IMR-90 (cell line): Measurements from ENCODE around the gene SLC26A4. TPM values are rescaled to one million over a fixed set of nuclear protein-coding genes. Genes with fewer than 3 reads are reported as not detected.

Experiments
- ATAC-seq: fragments of 200-7000 bp; cut with Tn5 transposase; 2 replicates; pipeline ENCODE4 v1.9.1; 2020; ENCODE audit warnings: low read depth, mild to moderate bottlenecking, moderate library complexity
- BruUV-seq: library from RNA; stranded (reverse); fragments of 400-500 nt; replicated peaks from 2 replicates; lab custom pipeline; 2021; lab: Mats Ljungman, UMichigan
- CTCF ChIA-PET: fragments of 300-600 bp; formaldehyde crosslinking; extraction: SDS; loops from one replicate; lab custom pipeline; 2021; ENCODE audit warnings: antibody characterized with exemption; lab: Yijun Ruan, JAX
- POLR2A ChIA-PET: fragments of 300-600 bp; sonication (Branson Sonifier 250); formaldehyde crosslinking; loops from one replicate; lab custom pipeline; 2022; ENCODE audit warnings: antibody characterized with exemption; ENCODE audit not compliant: unreplicated experiment; lab: Charles Lee
- DNase-seq: peaks from one replicate; pipeline ENCODE4 v3.0.0; 2013
- H2AFZ ChIP-seq: replicated peaks from 2 replicates; pipeline ENCODE3; 2013; ENCODE audit warnings: low read length, mild to moderate bottlenecking; ENCODE audit not compliant: poor library complexity
- H2AK5ac ChIP-seq: 2 replicates; pipeline ENCODE4 v1.6.1; 2013; ENCODE audit warnings: low read depth, low read length, inconsistent platforms
- H2AK9ac ChIP-seq: replicated peaks from 2 replicates; pipeline ENCODE3; 2013; ENCODE audit warnings: mild to moderate bottlenecking, low read depth, low read length, moderate library complexity; ENCODE audit not compliant: poor library complexity
- H2BK120ac ChIP-seq: 2 replicates; pipeline ENCODE4 v1.6.1; 2013; ENCODE audit warnings: low read depth, low read length, inconsistent platforms
- H2BK15ac ChIP-seq: 3 replicates; pipeline ENCODE4 v1.6.1; 2013; ENCODE audit warnings: low read depth, low read length, inconsistent platforms
- H2BK20ac ChIP-seq: 2 replicates; pipeline ENCODE4 v1.6.1; 2013; ENCODE audit warnings: low read depth, mild to moderate bottlenecking, inconsistent platforms, low read length, moderate library complexity
- H2BK5ac ChIP-seq: 2 replicates; pipeline ENCODE4 v1.6.1; 2013; ENCODE audit warnings: mild to moderate bottlenecking, low read depth, low read length, inconsistent platforms; ENCODE audit not compliant: poor library complexity, severe bottlenecking
- H3K14ac ChIP-seq: replicated peaks from 2 replicates; pipeline ENCODE4 v1.6.1; 2013; ENCODE audit warnings: low read depth, low read length, inconsistent platforms
- H3K18ac ChIP-seq: 2 replicates; pipeline ENCODE4 v1.6.1; 2013; ENCODE audit warnings: low read depth, low read length, control low read depth
- H3K23ac ChIP-seq: 2 replicates; pipeline ENCODE4 v1.6.1; 2013; ENCODE audit warnings: low read depth, low read length, inconsistent platforms
- H3K27ac ChIP-seq: 2 replicates; pipeline ENCODE4 v1.5.1; 2013; ENCODE audit warnings: mild to moderate bottlenecking, control low read depth, low read length; ENCODE audit not compliant: insufficient read depth
- H3K27me3 ChIP-seq: 2 replicates; pipeline ENCODE4 v1.6.1; 2013; ENCODE audit warnings: low read length; ENCODE audit not compliant: control insufficient read depth, insufficient read depth
- H3K36me3 ChIP-seq: 2 replicates; pipeline ENCODE4 v1.6.1; 2013; ENCODE audit warnings: low read length, mixed read lengths; ENCODE audit not compliant: control insufficient read depth, insufficient read depth
- H3K4ac ChIP-seq: 2 replicates; pipeline ENCODE4 v1.6.1; 2013; ENCODE audit warnings: low read depth, low read length, inconsistent platforms
- H3K4me1 ChIP-seq: 2 replicates; pipeline ENCODE4 v1.6.1; 2013; ENCODE audit warnings: low read length, mixed read lengths; ENCODE audit not compliant: control insufficient read depth, insufficient read depth
- H3K4me2 ChIP-seq: 2 replicates; pipeline ENCODE4 v1.6.1; 2013; ENCODE audit warnings: low read depth, mild to moderate bottlenecking, control low read depth, low read length, moderate library complexity
- H3K4me3 ChIP-seq: 2 replicates; pipeline ENCODE4 v1.5.1; 2013; ENCODE audit warnings: low read depth, mild to moderate bottlenecking, control low read depth, low read length, moderate library complexity; ENCODE audit not compliant: insufficient read depth
- H3K56ac ChIP-seq: 2 replicates; pipeline ENCODE4 v1.6.1; 2013; ENCODE audit warnings: low read length, inconsistent platforms; ENCODE audit not compliant: insufficient read depth; ENCODE audit errors: extremely low read depth
- H3K79me1 ChIP-seq, 2 experiments: 2 replicates each; pipeline ENCODE4 v1.6.1; 2013; ENCODE audit warnings: low read length in 2 of 2, inconsistent platforms in 1 of 2, low read depth in 1 of 2
- H3K9ac ChIP-seq: 2 replicates; pipeline ENCODE4 v1.6.1; 2013; ENCODE audit warnings: low read depth, low read length, control low read depth
- H3K9me1 ChIP-seq: 2 replicates; pipeline ENCODE4 v1.6.1; 2013; ENCODE audit warnings: low read length, inconsistent platforms; ENCODE audit not compliant: insufficient read depth
- H3K9me3 ChIP-seq: 2 replicates; pipeline ENCODE4 v1.6.1; 2013; ENCODE audit warnings: low read length; ENCODE audit not compliant: control insufficient read depth, insufficient read depth
- H4K20me1 ChIP-seq: 2 replicates; pipeline ENCODE4 v1.6.1; 2013; ENCODE audit warnings: low read length, inconsistent platforms; ENCODE audit not compliant: insufficient read depth
- H4K5ac ChIP-seq: 2 replicates; pipeline ENCODE4 v1.6.1; 2013; ENCODE audit warnings: mild to moderate bottlenecking, low read depth, low read length, control low read depth
- H4K8ac ChIP-seq, 2 experiments: 2 replicates each; pipeline ENCODE4 v1.6.1; 2013; ENCODE audit warnings: low read depth in 2 of 2, low read length in 2 of 2, control low read depth in 1 of 2, inconsistent platforms in 1 of 2
- H4K91ac ChIP-seq: 2 replicates; pipeline ENCODE4 v1.6.1; 2013; ENCODE audit warnings: low read depth, low read length, inconsistent platforms; ENCODE audit not compliant: insufficient read depth
- CEBPB ChIP-seq: IDR thresholded peaks from 2 replicates; pipeline ENCODE4 v1.6.1; 2012; ENCODE audit warnings: low read depth, low read length, improper control_type of control experiment
- MAFK ChIP-seq: IDR thresholded peaks from 2 replicates; pipeline ENCODE4 v1.6.1; 2012; ENCODE audit warnings: low read depth, low read length, improper control_type of control experiment
- WGBS, 2 experiments: methylation state at CpG; one replicate each; pipeline versions ENCODE4 v1.1.5 to v1.1.7; 2013; ENCODE audit warnings: missing lambda C conversion rate in 2 of 2; ENCODE audit not compliant: insufficient read length in 1 of 2; ENCODE audit errors: extremely low coverage in 2 of 2; 5-methylcytosine and 5-hydroxymethylcytosine counted together
- dilution Hi-C: fragments of 300-500 bp; cut with HindIII; formaldehyde crosslinking; loops from one replicate; pipeline ENCODE4 v1.14.3; 2018; ENCODE audit warnings: low sequenced_read_pairs; ENCODE audit not compliant: unreplicated experiment
- in situ Hi-C: fragments of 300-500 bp; cut with MboI; formaldehyde crosslinking; loops from 3 replicates; pipeline ENCODE4 v1.14.3; 2019; ENCODE audit warnings: low sequenced_read_pairs, inconsistent platforms, mixed read lengths
- intact Hi-C: fragments of 100-400 bp; cut with micrococcal nuclease; formaldehyde crosslinking; loops from 2 replicates; pipeline ENCODE4 v1.10.0; 2022
- polyA plus RNA-seq, 3 experiments: library from polyadenylated mRNA; depleted of rRNA; stranded (reverse); fragments of >200 nt; gene quantifications; 2 replicates each; pipeline ENCODE4 v1.2.3, GENCODE V29; 2012; ENCODE audit warnings: low replicate concordance in 1 of 3
- total RNA-seq: library from RNA; depleted of rRNA; stranded (reverse); fragments of >200 nt; gene quantifications from 2 replicates; pipeline ENCODE4 v1.2.3, GENCODE V29; 2012

SLC26A4 gene
- total and polyA plus RNA-seq, 2 of the 4 experiments (the other 2 are of a cell fraction): 0.09 to 1.1 TPM

- CTCF ChIA-PET: interaction anchor here (0.7 kb wide), 1 partner anchor 11 kb away, joined by 3 read pairs; no protein-coding TSS in a partner anchor
- Histone ChIP-seq H3K4me1 (peaks cover 17% of the 10 kb centered on the region), H3K27me3 (no peaks in the 10 kb centered on the region), H2BK20ac (no peak overlapping the region), H3K4ac (no peak overlapping the region), H2AK9ac (no peak overlapping the region), H3K56ac (no peak overlapping the region), H4K20me1 (no peaks in the 10 kb centered on the region), H3K9ac (no peak overlapping the region), H3K9me1 (peaks cover 10% of the 10 kb centered on the region; the same call in 1 of the 2 replicates), H3K4me2 (no peak overlapping the region), H2BK5ac (no peak overlapping the region), H3K18ac (no peak overlapping the region), H2BK15ac (no peak overlapping the region), H2BK120ac (peak overlapping the region; percentile 10; the same call in 1 of the 2 replicates), H3K14ac (no peak overlapping the region), H3K4me3 (no peak overlapping the region), H3K36me3 (no peaks in the 10 kb centered on the region), H3K23ac (no peak overlapping the region), H4K91ac (no peak overlapping the region), H2AFZ (no peak overlapping the region), H4K8ac (no peak overlapping the region), H3K27ac (no peak overlapping the region), H3K9me3 (no peaks in the 10 kb centered on the region), H3K79me1 (no peaks in the 10 kb centered on the region), H2AK5ac (0 out of 2 replicates have a peak overlapping the region, but pooled peaks have one; percentile 6), H4K5ac (no peak overlapping the region)
- POLR2A ChIA-PET: no interaction called here
- peak; percentile 22 for DNase-seq
- intact Hi-C loops (no loop called here), in situ Hi-C loops (no loop called here), dilution Hi-C loops (no loop called here)
- peak; percentile 30; the same call in 1 of the 2 replicates for TF ChIP-seq CEBPB
- no peak for TF ChIP-seq MAFK
- BruUV-seq: no TSS peak
- ATAC-seq: no peak; the same call in 1 of the 2 replicates
- no CpG with 5 or more reads among the region's 5 CpGs for WGBS, 2 experiments
Measured at GRCh38 chr7:107694386-107694785, 33.8 kb downstream of the SLC26A4 start.
